ENCODE data around the gene PCDHGA9.
A peak's percentile ranks its signal among the peaks of the same experiment; 100 is the strongest.
"Not testable (repeated sequence)": the region's sequence is repeated elsewhere in the genome, so short reads cannot be mapped to it uniquely, and the experiment has no call there.

Gene PCDHGA9

GRCh38 chr5:141384471-141385267 is 17.9 kb upstream of the PCDHGA9 start:
- Histone ChIP-seq H3K4me3 (ENCODE audit: low read length in 2 of 2) (no peak overlapping the region), H3K27me3 (ENCODE audit: control insufficient read depth in 2 of 2, insufficient read depth in 2 of 2, low read length in 2 of 2) (no peaks in the 10 kb centered on the region), H3K4me1 (ENCODE audit: control insufficient read depth in 2 of 2, insufficient read depth in 2 of 2, low read length in 2 of 2) (no peaks in the 10 kb centered on the region), H3K36me3 (ENCODE audit: control insufficient read depth in 2 of 2, insufficient read depth in 2 of 2, low read length in 2 of 2) (no peaks in the 10 kb centered on the region), H3K9me3 (ENCODE audit: control insufficient read depth in 2 of 2, low read length in 2 of 2) (peaks cover 8 to 39% of the 10 kb centered on the region in 2 donors), H3K27ac (ENCODE audit: low read depth in 2 of 2, low read length in 2 of 2) (no peak overlapping the region), H3K9ac (ENCODE audit: low read depth in 1 of 2, low read length in 2 of 2) (no peak overlapping the region)

GRCh38 chr5:141387557-141388311 is 14.8 kb upstream of the PCDHGA9 start, which contains the start of gene PCDHGB4:
Gene PCDHGB4, plus strand, starts transcription at chr5:141387698. Its CDS starts 187 bp downstream, at chr5:141387885.
- not testable (repeated sequence) for H3K36me3 ChIP-seq (ENCODE audit: control insufficient read depth in 2 of 2, insufficient read depth in 2 of 2, low read length in 2 of 2); H3K9ac ChIP-seq (ENCODE audit: low read depth in 1 of 2, low read length in 2 of 2); H3K4me1 ChIP-seq (ENCODE audit: control insufficient read depth in 2 of 2, insufficient read depth in 2 of 2, low read length in 2 of 2); H3K27me3 ChIP-seq (ENCODE audit: control insufficient read depth in 2 of 2, insufficient read depth in 2 of 2, low read length in 2 of 2); H3K27ac ChIP-seq (ENCODE audit: low read depth in 2 of 2, low read length in 2 of 2)
- peaks cover 10 to 46% of the 10 kb centered on the region in 2 donors for H3K9me3 ChIP-seq (ENCODE audit: control insufficient read depth in 2 of 2, low read length in 2 of 2)
- H3K4me3 ChIP-seq (ENCODE audit: low read length in 2 of 2), result peak within 1 kb of the TSS in 1 of 2 donors; percentile 29

GRCh38 chr5:141388661-141389060 is 13.9 kb upstream of the PCDHGA9 start:
- Histone ChIP-seq H3K4me1 (ENCODE audit: control insufficient read depth in 2 of 2, insufficient read depth in 2 of 2, low read length in 2 of 2) (no peaks in the 10 kb centered on the region), H3K4me3 (ENCODE audit: low read length in 2 of 2) (peak overlapping the region in 1 of 2 donors; percentile 29)

GRCh38 chr5:141389153-141390042 is 13.2 kb upstream of the PCDHGA9 start:
- no peaks in the 10 kb centered on the region for H3K36me3 ChIP-seq (ENCODE audit: control insufficient read depth in 2 of 2, insufficient read depth in 2 of 2, low read length in 2 of 2)
- H3K27me3 ChIP-seq (ENCODE audit: control insufficient read depth in 2 of 2, insufficient read depth in 2 of 2, low read length in 2 of 2), result no peaks in the 10 kb centered on the region
- H3K4me1 ChIP-seq (ENCODE audit: control insufficient read depth in 2 of 2, insufficient read depth in 2 of 2, low read length in 2 of 2), result no peaks in the 10 kb centered on the region
- peaks cover 10 to 48% of the 10 kb centered on the region in 2 donors for H3K9me3 ChIP-seq (ENCODE audit: control insufficient read depth in 2 of 2, low read length in 2 of 2)
- H3K27ac ChIP-seq (ENCODE audit: low read depth in 2 of 2, low read length in 2 of 2), result no peak overlapping the region
- no peak overlapping the region for H3K9ac ChIP-seq (ENCODE audit: low read depth in 1 of 2, low read length in 2 of 2)
- no peak overlapping the region for H3K4me3 ChIP-seq (ENCODE audit: low read length in 2 of 2)

More at GRCh38 chr5:141388661-141389060, 13.9 kb upstream of the PCDHGA9 start:
- Histone ChIP-seq H3K27me3 (ENCODE audit: control insufficient read depth in 2 of 2, insufficient read depth in 2 of 2, low read length in 2 of 2) (no peaks in the 10 kb centered on the region), H3K9me3 (ENCODE audit: control insufficient read depth in 2 of 2, low read length in 2 of 2) (peaks cover 10 to 48% of the 10 kb centered on the region in 2 donors), H3K36me3 (ENCODE audit: control insufficient read depth in 2 of 2, insufficient read depth in 2 of 2, low read length in 2 of 2) (no peaks in the 10 kb centered on the region), H3K9ac (ENCODE audit: low read depth in 1 of 2, low read length in 2 of 2) (no peak overlapping the region), H3K27ac (ENCODE audit: low read depth in 2 of 2, low read length in 2 of 2) (no peak overlapping the region)

GRCh38 chr5:141392429-141393198 is 10.0 kb upstream of the PCDHGA9 start, which contains the start of gene PCDHGA8:
Gene PCDHGA8, plus strand, starts transcription at chr5:141392633. Its CDS starts 181 bp downstream, at chr5:141392814.
- no peaks in the 10 kb centered on the region for H3K4me1 ChIP-seq (ENCODE audit: control insufficient read depth in 2 of 2, insufficient read depth in 2 of 2, low read length in 2 of 2)
- H3K27me3 ChIP-seq (ENCODE audit: control insufficient read depth in 2 of 2, insufficient read depth in 2 of 2, low read length in 2 of 2), result no peaks in the 10 kb centered on the region
- H3K9ac ChIP-seq (ENCODE audit: low read depth in 1 of 2, low read length in 2 of 2), result no peak within 1 kb of the TSS
- no peak within 1 kb of the TSS for H3K4me3 ChIP-seq (ENCODE audit: low read length in 2 of 2)
- H3K36me3 ChIP-seq (ENCODE audit: control insufficient read depth in 2 of 2, insufficient read depth in 2 of 2, low read length in 2 of 2), result no peaks in the 10 kb centered on the region
- peaks cover 14 to 45% of the 10 kb centered on the region in 2 donors for H3K9me3 ChIP-seq (ENCODE audit: control insufficient read depth in 2 of 2, low read length in 2 of 2)
- H3K27ac ChIP-seq (ENCODE audit: low read depth in 2 of 2, low read length in 2 of 2), result no peak within 1 kb of the TSS

GRCh38 chr5:141393267-141393666 is 9.3 kb upstream of the PCDHGA9 start:
- Histone ChIP-seq H3K4me3 (ENCODE audit: low read length in 2 of 2) (no peak overlapping the region), H3K27me3 (ENCODE audit: control insufficient read depth in 2 of 2, insufficient read depth in 2 of 2, low read length in 2 of 2) (no peaks in the 10 kb centered on the region), H3K9me3 (ENCODE audit: control insufficient read depth in 2 of 2, low read length in 2 of 2) (peaks cover 13 to 43% of the 10 kb centered on the region in 2 donors), H3K36me3 (ENCODE audit: control insufficient read depth in 2 of 2, insufficient read depth in 2 of 2, low read length in 2 of 2) (no peaks in the 10 kb centered on the region), H3K4me1 (ENCODE audit: control insufficient read depth in 2 of 2, insufficient read depth in 2 of 2, low read length in 2 of 2) (no peaks in the 10 kb centered on the region), H3K9ac (ENCODE audit: low read depth in 1 of 2, low read length in 2 of 2) (no peak overlapping the region), H3K27ac (ENCODE audit: low read depth in 2 of 2, low read length in 2 of 2) (no peak overlapping the region)

- H3K27ac ChIP-seq (ENCODE audit: low read depth in 2 of 2, low read length in 2 of 2); H3K9ac ChIP-seq (ENCODE audit: low read depth in 1 of 2, low read length in 2 of 2); H3K36me3 ChIP-seq (ENCODE audit: control insufficient read depth in 2 of 2, insufficient read depth in 2 of 2, low read length in 2 of 2); H3K27me3 ChIP-seq (ENCODE audit: control insufficient read depth in 2 of 2, insufficient read depth in 2 of 2, low read length in 2 of 2); H3K4me1 ChIP-seq (ENCODE audit: control insufficient read depth in 2 of 2, insufficient read depth in 2 of 2, low read length in 2 of 2); H3K4me3 ChIP-seq (ENCODE audit: low read length in 2 of 2): not testable (repeated sequence)
- H3K9me3 ChIP-seq (ENCODE audit: control insufficient read depth in 2 of 2, low read length in 2 of 2), result peaks cover 16 to 38% of the 10 kb centered on the region in 2 donors
Observed at GRCh38 chr5:141394401-141395187, 8.0 kb upstream of the PCDHGA9 start.

- H3K27ac ChIP-seq (ENCODE audit: low read depth in 2 of 2, low read length in 2 of 2); H3K9ac ChIP-seq (ENCODE audit: low read depth in 1 of 2, low read length in 2 of 2); H3K36me3 ChIP-seq (ENCODE audit: control insufficient read depth in 2 of 2, insufficient read depth in 2 of 2, low read length in 2 of 2); H3K4me1 ChIP-seq (ENCODE audit: control insufficient read depth in 2 of 2, insufficient read depth in 2 of 2, low read length in 2 of 2); H3K27me3 ChIP-seq (ENCODE audit: control insufficient read depth in 2 of 2, insufficient read depth in 2 of 2, low read length in 2 of 2): not testable (repeated sequence)
- Histone ChIP-seq H3K4me3 (ENCODE audit: low read length in 2 of 2) (peak within 1 kb of the TSS; percentile 16 to 48), H3K9me3 (ENCODE audit: control insufficient read depth in 2 of 2, low read length in 2 of 2) (peaks cover 32 to 39% of the 10 kb centered on the region in 2 donors)
Observed at GRCh38 chr5:141397756-141398551, 4.6 kb upstream of the PCDHGA9 start, which contains the start of gene PCDHGB5. Gene PCDHGB5, plus strand, starts transcription at chr5:141397947. Its CDS starts 181 bp downstream, at chr5:141398128.

Measured in mucosa of rectum (tissue), 2 donors.